DND-41 (cell line): Measurements from ENCODE around the gene GATAD2B.

Source experiments
- ATAC-seq: fragments of 200-7000 bp; cut with Tn5 transposase; 3 replicates; pipeline ENCODE4 v1.9.1; 2021; ENCODE audit warnings: low read depth; ENCODE audit not compliant: insufficient read depth
- DNase-seq: peaks from one replicate; pipeline ENCODE4 v3.0.0-alpha.2; 2020
- H2AFZ ChIP-seq: 2 replicates; pipeline ENCODE4 v1.6.0; 2012; ENCODE audit warnings: low read depth, low read length
- H3K27ac ChIP-seq: 2 replicates; pipeline ENCODE4 v1.5.1; 2012; ENCODE audit warnings: low read length, inconsistent platforms
- H3K27me3 ChIP-seq: fragments of 200-600 bp; sonication (generic); 2 replicates; pipeline ENCODE4 v1.6.0; 2012; ENCODE audit warnings: low read length, mild to moderate bottlenecking, inconsistent platforms; ENCODE audit not compliant: insufficient read depth, poor library complexity
- H3K36me3 ChIP-seq: 2 replicates; pipeline ENCODE4 v1.5.1; 2012; ENCODE audit warnings: low read length, inconsistent platforms; ENCODE audit not compliant: insufficient read depth
- H3K4me1 ChIP-seq: 2 replicates; pipeline ENCODE4 v1.5.1; 2012; ENCODE audit warnings: mild to moderate bottlenecking, low read length; ENCODE audit not compliant: insufficient read depth
- H3K4me2 ChIP-seq: 2 replicates; pipeline ENCODE4 v1.6.0; 2012; ENCODE audit warnings: mild to moderate bottlenecking, moderate library complexity, low read length, inconsistent platforms; ENCODE audit not compliant: insufficient read depth
- H3K4me3 ChIP-seq, 2 experiments: fragments of 200-600 bp in 1 of 2; shearing (Covaris generic) in 1 of 2; 2 replicates each; pipeline ENCODE4 v1.5.1; 2012 to 2016; ENCODE audit warnings: inconsistent platforms in 2 of 2, low read length in 2 of 2, mild to moderate bottlenecking in 2 of 2, low read depth in 1 of 2, moderate library complexity in 1 of 2
- H3K79me2 ChIP-seq: 2 replicates; pipeline ENCODE4 v1.6.0; 2012; ENCODE audit warnings: low read length, inconsistent platforms; ENCODE audit not compliant: insufficient read depth
- H3K9ac ChIP-seq: 2 replicates; pipeline ENCODE4 v1.6.0; 2012; ENCODE audit warnings: low read depth, mild to moderate bottlenecking, inconsistent platforms, low read length, moderate library complexity
- H3K9me3 ChIP-seq: 2 replicates; pipeline ENCODE4 v1.5.1; 2012; ENCODE audit warnings: low read length, moderate library complexity, mild to moderate bottlenecking, inconsistent platforms; ENCODE audit not compliant: insufficient read depth, severe bottlenecking
- H4K20me1 ChIP-seq: 2 replicates; pipeline ENCODE4 v1.6.0; 2012; ENCODE audit warnings: low read length; ENCODE audit not compliant: insufficient read depth
- CTCF ChIP-seq: IDR thresholded peaks from 2 replicates; pipeline ENCODE4 v1.5.1; 2012; ENCODE audit warnings: borderline replicate concordance, low read length, moderate library complexity, mild to moderate bottlenecking; ENCODE audit not compliant: poor library complexity, severe bottlenecking; ENCODE audit errors: extremely low read depth
- EZH2 ChIP-seq: IDR thresholded peaks from 3 replicates; pipeline ENCODE4 v1.6.1; 2012; ENCODE audit warnings: borderline replicate concordance, low read depth, mild to moderate bottlenecking, moderate library complexity, low read length, inconsistent platforms; ENCODE audit not compliant: severe bottlenecking

The GATAD2B gene

GRCh38 chr1:153880962-153881361, 41.8 kb downstream of the GATAD2B start:
- DNase-seq (peak; percentile 19), ATAC-seq (no peak; the same call in 2 of the 3 replicates)
- Histone ChIP-seq H3K4me3 (no peak overlapping the region), H3K27ac (no peak overlapping the region), H3K4me1 (no peaks in the 10 kb centered on the region), H3K4me2 (no peak overlapping the region), H3K9ac (no peak overlapping the region), H3K79me2 (peaks cover 99% of the 10 kb centered on the region), H3K27me3 (no peaks in the 10 kb centered on the region), H4K20me1 (peaks cover 62% of the 10 kb centered on the region), H3K9me3 (no peaks in the 10 kb centered on the region), H3K36me3 (peaks cover 10% of the 10 kb centered on the region), H2AFZ (no peak overlapping the region)
- no peak for TF ChIP-seq EZH2
- TF ChIP-seq CTCF = no peak

GRCh38 chr1:153880024-153880423, 42.7 kb downstream of the GATAD2B start:
- Histone ChIP-seq H3K79me2 (peaks cover 98% of the 10 kb centered on the region), H3K27ac (no peak overlapping the region), H4K20me1 (peaks cover 60% of the 10 kb centered on the region)

GRCh38 chr1:153877112-153877511, 45.7 kb downstream of the GATAD2B start:
- no peaks in the 10 kb centered on the region for H3K27me3 ChIP-seq
- peaks cover 14% of the 10 kb centered on the region for H3K36me3 ChIP-seq
- H3K4me1 ChIP-seq = no peaks in the 10 kb centered on the region
- no peak overlapping the region for H3K27ac ChIP-seq
- TF ChIP-seq CTCF (no peak), EZH2 (no peak)
- H2AFZ ChIP-seq = no peak overlapping the region
- H3K4me2 ChIP-seq = no peak overlapping the region
- ATAC-seq (no peak), DNase-seq (no peak)
- H3K9me3 ChIP-seq = no peaks in the 10 kb centered on the region
- H4K20me1 ChIP-seq = peaks cover 57% of the 10 kb centered on the region
- no peak overlapping the region for H3K4me3 ChIP-seq
- no peak overlapping the region for H3K9ac ChIP-seq
- H3K79me2 ChIP-seq = peaks cover 97% of the 10 kb centered on the region

More at GRCh38 chr1:153880024-153880423, 42.7 kb downstream of the GATAD2B start:
- H3K27me3 ChIP-seq = no peaks in the 10 kb centered on the region
- no peak overlapping the region for H3K9ac ChIP-seq
- H3K4me1 ChIP-seq = no peaks in the 10 kb centered on the region
- H3K9me3 ChIP-seq = no peaks in the 10 kb centered on the region
- TF ChIP-seq CTCF = no peak
- ATAC-seq = no peak
- H3K36me3 ChIP-seq = peaks cover 10% of the 10 kb centered on the region
- no peak overlapping the region for H2AFZ ChIP-seq
- no peak for DNase-seq
- H3K4me2 ChIP-seq = no peak overlapping the region
- no peak overlapping the region for H3K4me3 ChIP-seq

- Histone ChIP-seq H3K9me3 (no peaks in the 10 kb centered on the region), H4K20me1 (peaks cover 37% of the 10 kb centered on the region), H3K27ac (no peak overlapping the region), H2AFZ (no peak overlapping the region), H3K4me1 (no peaks in the 10 kb centered on the region), H3K4me3 (no peak overlapping the region), H3K36me3 (peaks cover 22% of the 10 kb centered on the region), H3K27me3 (no peaks in the 10 kb centered on the region), H3K4me2 (no peak overlapping the region), H3K9ac (no peak overlapping the region), H3K79me2 (peaks cover 97% of the 10 kb centered on the region)
- TF ChIP-seq CTCF (no peak), EZH2 (no peak)
- ATAC-seq (no peak), DNase-seq (no peak)
Observed at GRCh38 chr1:153872934-153873333, 49.8 kb downstream of the GATAD2B start.
